ENCODE data around the gene RNFT1. TPM values are rescaled to one million over a fixed set of nuclear protein-coding genes. Genes with fewer than 3 reads are reported as not detected.
A peak's percentile ranks its signal among the peaks of the same experiment; 100 is the strongest.
"Not testable (repeated sequence)": the region's sequence is repeated elsewhere in the genome, so short reads cannot be mapped to it uniquely, and the experiment has no call there.

Gene RNFT1
- total RNA-seq, 1 donor from 2014 or later: 20.4 TPM

GRCh38 chr17:59972778-59973177 is 8.2 kb upstream of the RNFT1 start:
- no peaks in the 10 kb centered on the region for H3K36me3 Mint-ChIP-seq
- H3K4me1 Mint-ChIP-seq: no peaks in the 10 kb centered on the region
- peaks cover 2% of the 10 kb centered on the region for H3K27me3 Mint-ChIP-seq (ENCODE audit: low read depth)
- H3K27ac Mint-ChIP-seq: no peak overlapping the region
- no peak for TF ChIP-seq CTCF (IDR thresholded peaks at IDR 0.05; ENCODE audit: unreplicated experiment)
- DNase-seq (ENCODE audit: low spot score in 2 of 2, unreplicated experiment in 2 of 2): no peak
- no peaks in the 10 kb centered on the region for H3K9me3 Mint-ChIP-seq
- no peak overlapping the region for H3K4me3 Mint-ChIP-seq

GRCh38 chr17:59971771-59972170 is 7.2 kb upstream of the RNFT1 start:
- H3K4me3 Mint-ChIP-seq; H3K4me1 Mint-ChIP-seq; H3K27ac Mint-ChIP-seq; H3K27me3 Mint-ChIP-seq (ENCODE audit: low read depth); H3K9me3 Mint-ChIP-seq; DNase-seq (ENCODE audit: low spot score in 2 of 2, unreplicated experiment in 2 of 2); H3K36me3 Mint-ChIP-seq: not testable (repeated sequence)

GRCh38 chr17:59963738-59964481 is 630 bp downstream of the RNFT1 start:
- TF ChIP-seq CTCF (IDR thresholded peaks at IDR 0.05; ENCODE audit: unreplicated experiment): no peak
- Mint-ChIP-seq H3K4me1 (peaks cover 16% of the 10 kb centered on the region), H3K27ac (peak overlapping the region; percentile 98), H3K4me3 (peak overlapping the region; percentile 85), H3K36me3 (peaks cover 6% of the 10 kb centered on the region), H3K9me3 (no peaks in the 10 kb centered on the region), H3K27me3 (ENCODE audit: low read depth) (peaks cover 1% of the 10 kb centered on the region)
- DNase-seq (ENCODE audit: low spot score in 2 of 2, unreplicated experiment in 2 of 2): peak in 1 of 2 experiments; percentile 47

GRCh38 chr17:59962739-59963318 is 1.7 kb downstream of the RNFT1 start:
- no peak for DNase-seq (ENCODE audit: low spot score in 2 of 2, unreplicated experiment in 2 of 2)
- Mint-ChIP-seq H3K36me3 (peaks cover 12% of the 10 kb centered on the region), H3K4me1 (peaks cover 16% of the 10 kb centered on the region), H3K9me3 (no peaks in the 10 kb centered on the region), H3K4me3 (peak overlapping the region; percentile 85), H3K27ac (no peak overlapping the region), H3K27me3 (ENCODE audit: low read depth) (peaks cover 1% of the 10 kb centered on the region)
- TF ChIP-seq CTCF (IDR thresholded peaks at IDR 0.05; ENCODE audit: unreplicated experiment): no peak

GRCh38 chr17:59959574-59959973 is 5.0 kb downstream of the RNFT1 start:
- not testable (repeated sequence) for H3K9me3 Mint-ChIP-seq; H3K4me3 Mint-ChIP-seq; H3K27me3 Mint-ChIP-seq (ENCODE audit: low read depth); DNase-seq (ENCODE audit: low spot score in 2 of 2, unreplicated experiment in 2 of 2); H3K27ac Mint-ChIP-seq
- Mint-ChIP-seq H3K4me1 (peaks cover 14% of the 10 kb centered on the region), H3K36me3 (peaks cover 24% of the 10 kb centered on the region)

GRCh38 chr17:59954856-59955255 is 9.7 kb downstream of the RNFT1 start:
- Mint-ChIP-seq H3K27ac (no peak overlapping the region), H3K36me3 (peaks cover 31% of the 10 kb centered on the region), H3K9me3 (no peaks in the 10 kb centered on the region), H3K4me1 (no peaks in the 10 kb centered on the region), H3K4me3 (no peak overlapping the region), H3K27me3 (ENCODE audit: low read depth) (no peaks in the 10 kb centered on the region)
- no peak for DNase-seq (ENCODE audit: low spot score in 2 of 2, unreplicated experiment in 2 of 2)
- no peak for TF ChIP-seq CTCF (IDR thresholded peaks at IDR 0.05; ENCODE audit: unreplicated experiment)
